H1 (cell line): Measurements from ENCODE around the gene TMEM63C. TPM values are rescaled to one million over a fixed set of nuclear protein-coding genes. Genes with fewer than 3 reads are reported as not detected.

ENCODE experiments used
- CTCF ChIA-PET: fragments of 300-600 bp; sonication (Branson Sonifier 250); formaldehyde crosslinking; loops from one replicate; lab custom pipeline; 2021; ENCODE audit not compliant: partially characterized antibody; lab: Charles Lee
- POLR2A ChIA-PET: fragments of 300-600 bp; sonication (Branson Sonifier 250); formaldehyde crosslinking; loops from one replicate; lab custom pipeline; 2021; ENCODE audit warnings: inconsistent platforms; ENCODE audit not compliant: partially characterized antibody; lab: Charles Lee
- DNase-seq, 2 experiments: peaks; one replicate each; pipeline versions ENCODE4 v3.0.0 to v3.0.0-alpha.2; 2010 to 2022; ENCODE audit warnings: low spot score in 2 of 2, low read depth in 1 of 2, mixed read lengths in 1 of 2
- FAIRE-seq: peaks from 2 replicates; lab custom pipeline; 2011; peaks lifted over from hg19 to GRCh38; lab: Jason Lieb, UNC
- H2AFZ ChIP-seq: 2 replicates; pipeline ENCODE4 v1.8.1; 2012; ENCODE audit warnings: low read length, inconsistent platforms
- H2AK5ac ChIP-seq: 2 replicates; pipeline ENCODE4 v1.6.1; 2013; ENCODE audit warnings: low read depth, low read length
- H2BK120ac ChIP-seq: replicated peaks from 2 replicates; pipeline ENCODE3; 2013; ENCODE audit warnings: low read depth, low read length, inconsistent platforms
- H2BK12ac ChIP-seq: 2 replicates; pipeline ENCODE4 v1.6.1; 2013; ENCODE audit warnings: low read depth, low read length
- H2BK15ac ChIP-seq: 2 replicates; pipeline ENCODE4 v1.6.1; 2013; ENCODE audit warnings: low read length
- H2BK20ac ChIP-seq: 2 replicates; pipeline ENCODE4 v1.6.1; 2013; ENCODE audit warnings: low read length
- H2BK5ac ChIP-seq: 2 replicates; pipeline ENCODE4 v1.6.1; 2013; ENCODE audit warnings: low read depth, low read length
- H3K14ac ChIP-seq: 2 replicates; pipeline ENCODE4 v1.6.1; 2013; ENCODE audit warnings: inconsistent platforms; ENCODE audit not compliant: insufficient read length
- H3K18ac ChIP-seq: 2 replicates; pipeline ENCODE4 v1.6.1; 2013; ENCODE audit warnings: low read length; ENCODE audit errors: extremely low read depth
- H3K23ac ChIP-seq: 2 replicates; pipeline ENCODE4 v1.6.1; 2013; ENCODE audit warnings: inconsistent platforms; ENCODE audit not compliant: insufficient read length
- H3K23me2 ChIP-seq: 2 replicates; pipeline ENCODE4 v1.6.1; 2013; ENCODE audit warnings: low read depth, low read length
- H3K27ac ChIP-seq: 2 replicates; pipeline ENCODE4 v1.6.1; 2011; ENCODE audit warnings: low read depth, low read length, inconsistent platforms
- H3K27me3 ChIP-seq, 4 experiments: replicated peaks in 1 of 4; 1 replicate in 1 of 4; 2 replicates in 3 of 4; pipeline versions ENCODE4 v1.6.1 to v1.8.1; 2011 to 2013; ENCODE audit warnings: low read length in 3 of 4, mild to moderate bottlenecking in 3 of 4, inconsistent platforms in 2 of 4, mixed read lengths in 2 of 4, moderate library complexity in 1 of 4; ENCODE audit not compliant: control insufficient read depth in 3 of 4, insufficient read depth in 3 of 4; ENCODE audit errors: extremely low read depth in 1 of 4
- H3K36me3 ChIP-seq, 4 experiments: 2 replicates each; pipeline versions ENCODE4 v1.6.1 to v1.8.1; 2011 to 2013; ENCODE audit warnings: mild to moderate bottlenecking in 4 of 4, low read length in 3 of 4, moderate library complexity in 2 of 4, control low read depth in 1 of 4, inconsistent platforms in 1 of 4; ENCODE audit not compliant: insufficient read depth in 4 of 4, control insufficient read depth in 2 of 4
- H3K4ac ChIP-seq: replicated peaks from 2 replicates; pipeline ENCODE3; 2013; ENCODE audit warnings: low read length, low read depth, mixed read lengths, inconsistent platforms; ENCODE audit not compliant: insufficient read length
- H3K4me1 ChIP-seq, 4 experiments: replicated peaks in 1 of 4; 1 replicate in 1 of 4; 2 replicates in 3 of 4; pipeline versions ENCODE4 v1.6.1 to v1.8.1; 2011 to 2013; ENCODE audit warnings: low read length in 3 of 4, inconsistent platforms in 2 of 4, mixed read lengths in 1 of 4; ENCODE audit not compliant: insufficient read depth in 4 of 4, control insufficient read depth in 3 of 4
- H3K4me2 ChIP-seq, 2 experiments: 2 replicates each; pipeline versions ENCODE4 v1.6.1 to v1.8.1; 2011 to 2013; ENCODE audit warnings: low read depth in 2 of 2, low read length in 2 of 2, control low read depth in 1 of 2, inconsistent platforms in 1 of 2, mild to moderate bottlenecking in 1 of 2; ENCODE audit not compliant: insufficient read depth in 1 of 2
- H3K4me3 ChIP-seq, 4 experiments: fragments of 200-600, 300-600 bp in 1 of 4; sonication (generic), shearing (Covaris generic), sonication (Bioruptor Twin) in 1 of 4; 2 replicates each; pipeline versions ENCODE4 v1.5.1 to v1.8.1; 2011 to 2016; ENCODE audit warnings: low read length in 4 of 4, low read depth in 3 of 4, control low read depth in 2 of 4, inconsistent platforms in 2 of 4, mild to moderate bottlenecking in 2 of 4, mixed read lengths in 1 of 4, moderate library complexity in 1 of 4; ENCODE audit not compliant: insufficient read depth in 2 of 4; ENCODE audit errors: extremely low read depth in 1 of 4
- H3K56ac ChIP-seq: replicated peaks from 2 replicates; pipeline ENCODE3; 2013; ENCODE audit warnings: low read depth, mild to moderate bottlenecking, mixed read lengths, low read length, inconsistent platforms; ENCODE audit not compliant: insufficient read length
- H3K79me1 ChIP-seq: 2 replicates; pipeline ENCODE4 v1.6.1; 2013; ENCODE audit warnings: low read depth, low read length, control low read depth
- H3K79me2 ChIP-seq, 2 experiments: 2 replicates each; pipeline versions ENCODE4 v1.6.1 to v1.8.1; 2012 to 2013; ENCODE audit warnings: low read length in 2 of 2, mild to moderate bottlenecking in 2 of 2, inconsistent platforms in 1 of 2; ENCODE audit not compliant: insufficient read depth in 2 of 2, control insufficient read depth in 1 of 2
- H3K9ac ChIP-seq, 4 experiments: replicated peaks in 1 of 4; 1 replicate in 1 of 4; 2 replicates in 3 of 4; pipeline versions ENCODE4 v1.6.1 to v1.8.1; 2011 to 2013; ENCODE audit warnings: low read depth in 3 of 4, low read length in 3 of 4, control low read depth in 2 of 4, mild to moderate bottlenecking in 2 of 4, moderate library complexity in 2 of 4, inconsistent platforms in 1 of 4; ENCODE audit errors: extremely low read depth in 1 of 4
- H3K9me3 ChIP-seq, 2 experiments: 2 replicates each; pipeline versions ENCODE4 v1.6.1 to v1.8.1; 2012 to 2013; ENCODE audit warnings: mild to moderate bottlenecking in 2 of 2, moderate library complexity in 2 of 2, control low read depth in 1 of 2, inconsistent platforms in 1 of 2, low read depth in 1 of 2, low read length in 1 of 2, mixed read lengths in 1 of 2; ENCODE audit not compliant: insufficient read depth in 2 of 2
- H4K20me1 ChIP-seq, 2 experiments: replicated peaks in 1 of 2; 2 replicates each; pipeline versions ENCODE3 to v1.8.1; 2011 to 2013; ENCODE audit warnings: inconsistent platforms in 2 of 2, low read length in 2 of 2, mild to moderate bottlenecking in 1 of 2; ENCODE audit not compliant: insufficient read depth in 2 of 2, control insufficient read depth in 1 of 2
- H4K5ac ChIP-seq: 2 replicates; pipeline ENCODE4 v1.6.1; 2013; ENCODE audit warnings: low read length, low read depth, mixed read lengths, inconsistent platforms; ENCODE audit not compliant: insufficient read length
- H4K8ac ChIP-seq: 2 replicates; pipeline ENCODE4 v1.8.0; 2013; ENCODE audit warnings: mild to moderate bottlenecking, moderate library complexity, low read length, inconsistent platforms; ENCODE audit not compliant: insufficient read depth; ENCODE audit errors: extremely low read depth
- H4K91ac ChIP-seq: replicated peaks from 2 replicates; pipeline ENCODE3; 2013; ENCODE audit warnings: low read length, mixed read lengths, inconsistent platforms; ENCODE audit not compliant: insufficient read length
- ASH2L ChIP-seq: fragments of 200-600, 300-600 bp; sonication (generic); IDR thresholded peaks from one replicate; pipeline ENCODE4 v1.7.1; 2017; ENCODE audit warnings: low read length
- BRCA1 ChIP-seq: IDR thresholded peaks from 2 replicates; pipeline ENCODE4 v1.6.1; 2012; ENCODE audit warnings: low read depth, low read length, improper control_type of control experiment
- CHD1 ChIP-seq: IDR thresholded peaks from 2 replicates; pipeline ENCODE4 v1.6.1; 2012; ENCODE audit warnings: low read depth, low read length, improper control_type of control experiment
- EGR1 ChIP-seq: IDR thresholded peaks from 2 replicates; pipeline ENCODE4 v1.6.1; 2011; ENCODE audit warnings: low read depth, low read length, borderline replicate concordance
- KDM1A ChIP-seq: fragments of 200-600, 300-600 bp; sonication (generic); IDR thresholded peaks from 2 replicates; pipeline ENCODE4 v1.7.1; 2016; ENCODE audit warnings: mild to moderate bottlenecking, low read length, borderline replicate concordance
- POLR2A ChIP-seq, 2 experiments: IDR thresholded peaks; 1 replicate in 1 of 2; 2 replicates in 1 of 2; pipeline ENCODE4 v1.6.1; 2011; ENCODE audit warnings: low read depth in 2 of 2, low read length in 2 of 2, mild to moderate bottlenecking in 2 of 2; ENCODE audit errors: control extremely low read depth in 1 of 2
- RNF2 ChIP-seq: fragments of 200-900, 300-1000 bp; sonication (generic); IDR thresholded peaks from 2 replicates; pipeline ENCODE4 v1.7.1; 2016; ENCODE audit warnings: borderline replicate concordance, low read depth, mild to moderate bottlenecking, antibody characterized with exemption, low read length; ENCODE audit not compliant: poor library complexity, severe bottlenecking; ENCODE audit errors: missing control alignments
- SP4 ChIP-seq: IDR thresholded peaks from 2 replicates; pipeline ENCODE4 v1.6.1; 2012; ENCODE audit warnings: low read length, inconsistent platforms
- USF2 ChIP-seq: IDR thresholded peaks from 2 replicates; pipeline ENCODE4 v1.6.1; 2011; ENCODE audit warnings: low read length, improper control_type of control experiment
- WGBS, 2 experiments: shearing (Covaris generic) in 1 of 2; methylation state at CpG; one replicate each; pipeline versions ENCODE4 v1.1.6 to v1.1.7; 2013 to 2015; ENCODE audit warnings: low lambda C conversion rate in 2 of 2, mixed read lengths in 2 of 2, inconsistent platforms in 1 of 2, low coverage in 1 of 2, missing lambda C conversion rate in 1 of 2; ENCODE audit not compliant: insufficient replicate concordance in 2 of 2, insufficient coverage in 1 of 2, insufficient read length in 1 of 2; ENCODE audit errors: extremely low coverage in 1 of 2, missing lambda C conversion rate in 1 of 2; 5-methylcytosine and 5-hydroxymethylcytosine counted together
- polyA plus RNA-seq, 7 experiments: library from polyadenylated mRNA; depleted of rRNA in 3 of 7; stranded (reverse) in 5 of 7; unstranded in 2 of 7; fragments of >200 nt in 5 of 7; fragments of 200-250 nt in 2 of 7; gene quantifications; 1 replicate in 5 of 7; 2 replicates in 1 of 7; 4 replicates in 1 of 7; pipeline versions ENCODE4 v1.2.1 to v1.2.3, GENCODE V29; 2011 to 2013; ENCODE audit warnings: missing spikeins in 2 of 7, mixed read lengths in 2 of 7
- total RNA-seq: library from RNA; stranded (reverse); fragmentation: NEBNext Ultra II Directional; extraction: Animal tissue kit (Norgen Biotek cat#: 25700); gene quantifications from 2 replicates; pipeline ENCODE4 v1.2.1, GENCODE V29; 2021

The TMEM63C gene
- total and polyA plus RNA-seq, 2 of the 8 experiments (the other 6 are each of a cell fraction or from before 2014, with no cell fraction given) = 3.0 to 7.6 TPM

GRCh38 chr14:77259025-77259715 lies 77.6 kb downstream of the TMEM63C start:
- CTCF ChIA-PET = interaction anchor here (0.6 to 1.5 kb wide), 8 partner anchors 14 to 383 kb away, joined by 3 to 5 read pairs (median 3); no protein-coding TSS in a partner anchor
- no peak for FAIRE-seq

More at GRCh38 chr14:77259025-77259715, 77.6 kb downstream of the TMEM63C start:
- no peak overlapping the region for H3K4me2 ChIP-seq
- no peaks in the 10 kb centered on the region for H4K20me1 ChIP-seq
- H3K23ac ChIP-seq = no peak overlapping the region
- no peak overlapping the region for H3K14ac ChIP-seq
- H4K91ac ChIP-seq = no peak overlapping the region
- no peak overlapping the region for H4K8ac ChIP-seq
- H3K9me3 ChIP-seq = no peaks in the 10 kb centered on the region
- no peak overlapping the region for H2AFZ ChIP-seq
- H4K5ac ChIP-seq = no peak overlapping the region
- WGBS, 2 experiments = 87% methylated on average over 11 of the region's 11 CpGs; no CpG with 5 or more reads in 1 of the 2 experiments
- H2BK20ac ChIP-seq = no peak overlapping the region
- no peak overlapping the region for H3K4me3 ChIP-seq
- H2AK5ac ChIP-seq = no peak overlapping the region
- no peak overlapping the region for H3K9ac ChIP-seq
- no peak overlapping the region for H3K18ac ChIP-seq
- no peak for DNase-seq
- no peak overlapping the region for H2BK120ac ChIP-seq
- H3K23me2 ChIP-seq = no peaks in the 10 kb centered on the region
- no peaks in the 10 kb centered on the region for H3K79me1 ChIP-seq
- POLR2A ChIA-PET = no interaction called here
- no peak overlapping the region for H2BK5ac ChIP-seq
- H3K4me1 ChIP-seq = peaks cover 0 to 4% (median 0%) of the 10 kb centered on the region in 4 experiments; a peak in 1 of 7 replicates
- H3K56ac ChIP-seq = no peak overlapping the region
- H3K36me3 ChIP-seq = no peaks in the 10 kb centered on the region
- H2BK15ac ChIP-seq = no peak overlapping the region
- no peak overlapping the region for H3K27ac ChIP-seq
- H3K4ac ChIP-seq = no peak overlapping the region
- H3K79me2 ChIP-seq = no peaks in the 10 kb centered on the region
- no peak for TF ChIP-seq EGR1
- TF ChIP-seq ASH2L = no peak
- TF ChIP-seq CHD1 = no peak
- TF ChIP-seq RNF2 = no peak
- TF ChIP-seq SP4 = no peak
- TF ChIP-seq POLR2A (IDR thresholded peaks at IDR 0.05; ENCODE audit: control extremely low read depth in 1 of 2, low read depth in 2 of 2, low read length in 2 of 2) = no peak
- no peak for TF ChIP-seq KDM1A
- TF ChIP-seq BRCA1 = no peak
- no peak for TF ChIP-seq USF2
- no peaks in the 10 kb centered on the region for H3K27me3 ChIP-seq
- H2BK12ac ChIP-seq = no peak overlapping the region
